Suppressor macrophage treated with lipopolysaccharide for 1 hour (primary cell): ENCODE results near the gene ICAM5.
"Not testable (repeated sequence)": the region's sequence is repeated elsewhere in the genome, so short reads cannot be mapped to it uniquely, and the experiment has no call there.

Source experiments
- DNase-seq, 3 donors: peaks; one replicate each; pipeline ENCODE4 v3.0.0-alpha.2; 2020 to 2022

ICAM5 gene, protein sequence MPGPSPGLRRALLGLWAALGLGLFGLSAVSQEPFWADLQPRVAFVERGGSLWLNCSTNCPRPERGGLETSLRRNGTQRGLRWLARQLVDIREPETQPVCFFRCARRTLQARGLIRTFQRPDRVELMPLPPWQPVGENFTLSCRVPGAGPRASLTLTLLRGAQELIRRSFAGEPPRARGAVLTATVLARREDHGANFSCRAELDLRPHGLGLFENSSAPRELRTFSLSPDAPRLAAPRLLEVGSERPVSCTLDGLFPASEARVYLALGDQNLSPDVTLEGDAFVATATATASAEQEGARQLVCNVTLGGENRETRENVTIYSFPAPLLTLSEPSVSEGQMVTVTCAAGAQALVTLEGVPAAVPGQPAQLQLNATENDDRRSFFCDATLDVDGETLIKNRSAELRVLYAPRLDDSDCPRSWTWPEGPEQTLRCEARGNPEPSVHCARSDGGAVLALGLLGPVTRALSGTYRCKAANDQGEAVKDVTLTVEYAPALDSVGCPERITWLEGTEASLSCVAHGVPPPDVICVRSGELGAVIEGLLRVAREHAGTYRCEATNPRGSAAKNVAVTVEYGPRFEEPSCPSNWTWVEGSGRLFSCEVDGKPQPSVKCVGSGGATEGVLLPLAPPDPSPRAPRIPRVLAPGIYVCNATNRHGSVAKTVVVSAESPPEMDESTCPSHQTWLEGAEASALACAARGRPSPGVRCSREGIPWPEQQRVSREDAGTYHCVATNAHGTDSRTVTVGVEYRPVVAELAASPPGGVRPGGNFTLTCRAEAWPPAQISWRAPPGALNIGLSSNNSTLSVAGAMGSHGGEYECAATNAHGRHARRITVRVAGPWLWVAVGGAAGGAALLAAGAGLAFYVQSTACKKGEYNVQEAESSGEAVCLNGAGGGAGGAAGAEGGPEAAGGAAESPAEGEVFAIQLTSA

DNA sequence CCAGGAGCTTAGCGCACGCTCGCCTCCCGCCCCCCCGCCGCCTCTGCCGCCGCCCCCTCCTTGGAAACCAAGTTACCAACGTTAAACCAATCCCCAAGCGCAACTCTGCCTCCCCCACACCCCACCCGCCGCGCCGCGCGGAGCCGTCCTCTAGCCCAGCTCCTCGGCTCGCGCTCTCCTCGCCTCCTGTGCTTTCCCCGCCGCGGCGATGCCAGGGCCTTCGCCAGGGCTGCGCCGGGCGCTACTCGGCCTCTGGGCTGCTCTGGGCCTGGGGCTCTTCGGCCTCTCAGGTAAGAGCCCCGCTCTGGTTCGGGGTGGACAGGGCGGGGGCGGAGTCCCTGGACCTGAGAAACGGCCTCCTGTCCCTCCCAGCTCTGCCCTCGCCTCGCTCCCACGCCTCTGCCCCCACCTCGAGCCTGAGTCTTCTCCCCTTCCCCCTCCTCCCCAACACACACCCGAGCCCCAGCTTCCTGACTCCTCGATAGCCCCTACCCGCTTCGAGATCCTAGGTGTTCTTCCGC, at the start of gene ICAM5:
ICAM5 (plus strand) TSS at position 117 of the 521 bp plus-strand sequence; CDS start at position 209, 92 bp downstream.
- peak; percentile 69 to 88 (median 70) for DNase-seq

DNA sequence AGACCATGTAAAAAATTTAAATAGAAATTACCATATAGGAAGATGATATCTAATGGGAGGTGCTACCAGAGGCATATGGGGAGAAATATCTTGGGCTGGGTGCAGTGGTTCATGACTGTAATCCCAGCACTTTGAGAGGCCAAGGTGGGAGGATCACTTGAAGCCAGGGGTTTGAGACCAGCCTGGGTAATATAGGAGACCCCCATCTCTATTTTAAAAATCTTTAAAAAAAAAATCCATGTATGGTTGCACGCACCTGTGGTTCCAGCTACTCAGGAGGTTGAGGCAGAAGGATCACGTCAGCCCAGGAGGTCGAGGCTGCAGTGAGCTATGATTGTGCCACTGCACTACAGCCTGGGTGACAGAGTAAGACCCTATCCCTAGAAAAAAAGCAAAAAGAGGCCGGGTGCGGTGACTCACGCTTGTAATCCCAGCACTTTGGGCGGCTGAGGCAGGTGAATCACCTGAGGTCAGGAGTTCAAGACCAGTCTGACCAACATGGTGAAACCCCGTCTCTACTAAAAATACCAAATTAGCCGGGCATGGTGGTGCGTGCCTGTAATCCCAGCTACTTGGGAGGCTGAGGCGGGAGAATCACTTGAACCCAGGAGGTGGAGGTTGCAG, 47.8 kb upstream of the ICAM5 start:
- DNase-seq, result not testable (repeated sequence)

DNA sequence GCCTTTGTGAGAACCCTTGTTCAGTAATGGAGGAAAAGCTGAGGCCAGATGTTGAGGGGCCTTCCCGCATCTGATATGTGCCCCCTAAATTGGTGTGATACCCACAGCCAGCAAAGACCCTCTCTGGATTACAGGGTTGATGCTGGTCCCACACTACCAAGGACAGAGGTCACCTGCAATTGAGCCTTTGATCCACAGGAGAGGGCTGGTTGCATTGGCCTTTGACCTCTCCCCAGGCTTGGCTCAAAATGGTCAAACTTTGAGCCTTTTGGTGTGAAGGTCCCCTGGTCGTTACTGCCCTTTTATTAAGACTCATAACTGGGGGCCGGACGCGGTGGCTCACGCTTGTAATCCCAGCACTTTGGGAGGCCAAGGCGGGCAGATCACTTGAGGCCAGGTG, 46.1 kb upstream of the ICAM5 start:
- DNase-seq, result no peak

DNA sequence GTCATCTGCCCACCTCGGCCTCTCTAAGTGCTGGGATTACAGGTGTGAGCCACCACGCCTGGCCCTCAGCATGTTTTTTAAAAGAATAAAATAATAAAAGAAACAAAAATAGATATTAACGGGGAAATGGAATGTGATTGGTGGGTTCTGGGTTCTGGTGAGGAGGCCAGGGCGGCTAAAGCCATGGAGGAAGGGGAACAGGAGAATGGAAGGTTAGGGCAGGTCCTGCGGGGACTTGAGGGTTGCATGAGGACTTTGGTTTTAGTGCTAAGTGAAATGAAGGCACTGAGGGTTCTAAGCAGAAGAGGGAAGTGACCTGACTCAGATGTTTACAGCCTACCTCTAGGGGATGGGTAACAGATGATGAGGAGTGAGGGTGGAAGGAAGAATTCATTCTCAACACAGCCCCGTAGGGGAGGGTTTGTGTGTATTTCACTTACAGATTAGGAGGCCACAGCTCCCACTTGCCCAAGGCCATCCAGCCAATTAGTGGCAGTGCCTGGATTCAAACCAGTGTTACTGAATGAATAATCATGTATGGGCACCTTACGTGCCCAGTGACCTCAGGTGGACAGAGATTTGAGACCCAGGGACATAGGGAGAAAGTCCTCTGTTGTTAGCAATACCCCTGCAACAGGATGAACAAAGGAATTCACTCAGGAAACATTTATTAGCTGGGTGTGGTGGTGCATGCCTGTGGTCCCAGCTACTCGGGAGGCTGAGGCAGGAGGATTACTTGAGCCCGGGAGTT, 44.4 kb upstream of the ICAM5 start:
- no peak for DNase-seq

DNA sequence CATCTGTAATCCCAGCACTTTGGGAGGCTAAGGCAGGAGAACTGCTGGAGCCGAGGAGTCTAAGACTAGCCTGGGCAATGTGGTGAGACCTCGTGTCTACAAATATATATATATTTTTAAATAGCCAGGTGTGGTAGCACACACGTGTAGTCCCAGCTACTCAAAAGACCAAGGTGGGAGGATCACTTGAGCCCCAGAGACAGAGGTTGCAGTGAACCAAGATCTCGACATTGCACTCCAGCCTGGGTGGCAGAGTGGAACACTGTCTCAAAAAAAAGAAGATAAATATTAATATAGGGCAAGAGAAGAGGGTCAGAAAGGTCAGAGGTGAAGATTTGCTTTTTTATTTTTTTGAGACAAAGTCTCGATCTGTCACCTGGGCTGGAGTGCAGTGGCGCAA, 43.2 kb upstream of the ICAM5 start:
- DNase-seq, result no peak

DNA sequence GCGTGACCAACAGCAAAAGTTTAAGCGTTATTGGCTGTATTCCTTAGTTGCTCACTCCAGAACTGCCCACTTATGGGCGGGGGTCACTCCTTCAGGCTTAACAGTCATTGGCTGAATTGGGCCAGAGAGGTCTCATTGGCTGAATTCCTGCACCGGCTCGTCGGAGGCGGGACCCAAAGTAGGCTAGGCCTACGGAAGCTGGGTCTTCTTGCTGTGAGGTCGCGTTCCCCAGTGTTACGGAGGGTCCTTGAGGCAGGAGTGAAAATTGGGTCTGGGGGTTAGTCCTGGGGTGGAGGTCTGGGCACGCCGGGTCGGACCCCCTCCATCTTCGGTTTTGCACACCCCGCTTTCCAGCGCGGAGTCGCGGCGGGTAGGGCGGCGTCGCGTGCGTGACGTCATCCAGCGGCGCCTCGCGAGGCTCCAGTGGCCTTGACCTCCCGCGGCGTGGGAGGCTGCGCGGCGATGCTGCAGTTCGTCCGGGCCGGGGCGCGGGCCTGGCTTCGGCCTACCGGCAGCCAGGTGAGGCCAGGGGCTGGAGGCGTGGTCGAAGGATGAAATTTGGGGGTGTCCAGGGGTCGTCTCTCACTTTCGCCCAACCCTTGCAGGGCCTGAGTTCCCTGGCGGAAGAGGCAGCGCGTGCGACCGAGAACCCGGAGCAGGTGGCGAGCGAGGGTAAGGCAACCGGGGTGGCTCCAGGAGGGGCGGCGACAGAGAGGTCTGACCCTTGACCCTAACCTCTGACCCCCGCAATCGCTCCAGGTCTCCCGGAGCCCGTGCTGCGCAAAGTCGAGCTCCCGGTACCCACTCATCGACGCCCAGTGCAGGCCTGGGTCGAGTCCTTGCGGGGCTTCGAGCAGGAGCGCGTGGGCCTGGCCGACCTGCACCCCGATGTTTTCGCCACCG, 37.7 kb upstream of the ICAM5 start, which contains the start of gene MRPL4:
MRPL4 (plus strand) TSS at position 423 of the 903 bp plus-strand sequence; CDS start at position 463, 40 bp downstream.
- peak; percentile 97 to 99 (median 98) for DNase-seq

DNA sequence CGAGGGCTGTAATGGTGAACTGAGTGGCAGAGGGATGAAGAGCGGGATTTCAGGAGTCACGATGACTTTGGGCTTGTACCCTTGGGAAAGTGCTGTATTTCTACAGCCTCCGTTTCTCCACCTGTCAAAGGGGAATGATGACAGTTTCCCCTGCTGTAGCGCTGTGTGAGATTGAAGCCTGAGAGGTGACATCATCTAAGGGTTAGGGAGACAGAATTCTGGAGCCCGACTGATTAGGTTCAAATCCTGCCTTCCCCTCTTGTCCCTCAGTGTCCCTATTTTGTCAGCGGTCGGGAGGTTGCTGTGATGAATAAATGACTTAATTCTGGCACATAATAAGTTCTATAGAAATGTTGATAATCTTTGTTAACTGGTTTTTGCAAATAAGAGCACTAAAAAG, 37.0 kb upstream of the ICAM5 start:
- DNase-seq, result no peak

DNA sequence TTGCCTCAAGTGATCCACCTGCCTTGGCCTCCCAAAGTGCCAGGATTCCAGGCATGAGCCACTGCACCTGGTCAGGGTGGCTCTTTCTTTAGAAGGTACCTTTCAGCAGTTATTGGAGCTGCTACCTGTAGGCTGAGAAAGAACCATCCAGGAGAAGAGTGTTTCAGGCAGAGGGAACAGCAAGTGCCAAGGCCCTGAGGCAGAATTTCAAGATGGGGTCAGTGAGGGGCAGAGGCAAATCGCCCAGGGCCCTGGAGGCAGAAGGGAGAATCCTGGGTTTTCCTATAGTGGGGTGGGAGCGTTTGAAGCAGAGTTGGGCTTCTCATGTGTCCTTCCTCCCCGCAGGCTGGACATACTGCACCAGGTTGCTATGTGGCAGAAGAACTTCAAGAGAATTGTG, 35.5 kb upstream of the ICAM5 start:
- no peak for DNase-seq

DNA sequence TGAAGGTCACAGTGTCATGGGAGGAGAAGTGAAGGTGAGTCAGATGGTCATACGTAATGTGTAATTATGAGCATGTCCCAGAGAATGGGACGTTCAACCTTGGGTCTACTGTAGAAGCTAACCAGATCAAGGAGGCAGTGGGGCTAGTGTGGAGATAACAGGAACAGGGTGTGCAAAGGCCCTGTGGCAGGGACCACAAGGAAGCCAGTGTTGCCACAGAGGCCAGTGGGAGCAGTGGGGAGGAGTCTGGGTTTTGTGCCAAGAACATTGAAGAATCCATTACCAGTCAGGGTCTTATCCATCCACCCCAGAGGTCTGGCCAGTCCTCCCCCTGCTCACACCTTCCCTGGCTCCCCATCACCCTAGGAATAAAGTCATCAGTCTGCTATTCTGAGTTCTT, 34.4 kb upstream of the ICAM5 start:
- DNase-seq, result no peak

DNA sequence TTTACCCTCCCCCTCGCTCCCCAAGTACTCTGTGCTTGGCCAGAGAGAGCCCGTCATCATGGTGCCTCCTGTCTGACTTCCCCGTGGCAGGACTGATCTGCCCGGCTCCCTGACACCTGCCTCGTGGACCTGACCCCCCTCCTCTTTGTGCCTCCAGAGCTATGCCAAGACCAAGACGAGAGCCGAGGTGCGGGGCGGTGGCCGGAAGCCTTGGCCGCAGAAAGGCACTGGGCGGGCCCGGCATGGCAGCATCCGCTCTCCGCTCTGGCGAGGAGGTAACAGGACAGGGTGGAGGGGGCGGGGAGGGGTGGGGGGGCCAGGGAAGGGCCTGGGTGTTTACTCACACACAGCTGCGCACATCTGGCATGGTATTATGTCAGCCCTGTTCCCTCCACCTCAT, 33.2 kb upstream of the ICAM5 start:
- no peak for DNase-seq

DNA sequence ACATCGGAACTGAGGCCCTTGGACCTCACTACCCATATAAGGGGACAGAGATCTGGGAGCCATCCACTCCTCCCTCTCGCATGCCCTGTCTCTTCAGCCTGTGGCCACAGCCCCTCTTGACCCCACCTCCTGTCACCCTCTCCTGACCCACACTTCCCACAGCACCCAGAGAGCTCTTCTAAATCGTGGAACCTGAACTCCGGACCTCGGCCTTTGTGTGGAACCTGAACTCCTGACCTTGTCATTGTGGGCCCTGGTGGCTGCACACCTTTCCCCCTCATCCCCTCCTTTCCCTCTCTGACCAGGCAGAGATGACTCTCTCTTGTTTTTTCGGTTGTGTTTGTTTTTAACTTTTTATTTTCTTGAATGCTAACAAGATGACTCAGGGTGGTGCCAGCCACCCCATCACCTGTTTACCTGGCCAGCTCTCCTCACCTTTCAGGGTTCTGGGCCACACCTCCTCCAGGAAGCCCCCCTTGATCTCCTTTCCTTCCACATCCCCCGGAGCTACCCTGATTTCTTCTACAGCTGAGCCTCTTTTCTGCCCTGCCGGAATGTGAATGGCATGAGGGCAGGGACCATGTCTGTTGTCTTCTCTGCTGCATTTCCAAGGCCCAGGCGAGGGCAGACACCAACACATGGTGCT, 32.7 kb upstream of the ICAM5 start:
- DNase-seq, result no peak

DNA sequence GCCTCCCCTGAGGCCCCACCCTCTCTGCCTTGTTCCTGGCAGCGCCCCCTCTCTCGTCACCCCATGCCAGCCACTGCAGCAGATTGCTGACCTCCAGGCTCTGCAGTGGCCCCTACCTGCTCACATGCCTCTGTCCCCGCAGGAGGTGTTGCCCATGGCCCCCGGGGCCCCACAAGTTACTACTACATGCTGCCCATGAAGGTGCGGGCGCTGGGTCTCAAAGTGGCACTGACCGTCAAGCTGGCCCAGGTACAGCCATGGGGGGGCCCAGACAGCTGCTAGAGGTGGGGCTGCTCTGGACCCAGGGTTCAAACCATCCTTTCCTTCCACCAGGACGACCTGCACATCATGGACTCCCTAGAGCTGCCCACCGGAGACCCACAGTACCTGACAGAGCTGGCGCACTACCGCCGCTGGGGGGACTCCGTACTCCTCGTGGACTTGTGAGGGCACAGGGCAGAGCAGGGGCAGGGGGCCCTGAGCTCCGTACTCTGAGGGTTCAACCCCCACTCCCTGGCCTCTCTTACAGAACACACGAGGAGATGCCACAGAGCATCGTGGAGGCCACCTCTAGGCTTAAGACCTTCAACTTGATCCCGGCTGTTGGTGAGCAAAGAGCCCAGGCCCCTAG, 31.6 kb upstream of the ICAM5 start:
- no peak for DNase-seq

DNA sequence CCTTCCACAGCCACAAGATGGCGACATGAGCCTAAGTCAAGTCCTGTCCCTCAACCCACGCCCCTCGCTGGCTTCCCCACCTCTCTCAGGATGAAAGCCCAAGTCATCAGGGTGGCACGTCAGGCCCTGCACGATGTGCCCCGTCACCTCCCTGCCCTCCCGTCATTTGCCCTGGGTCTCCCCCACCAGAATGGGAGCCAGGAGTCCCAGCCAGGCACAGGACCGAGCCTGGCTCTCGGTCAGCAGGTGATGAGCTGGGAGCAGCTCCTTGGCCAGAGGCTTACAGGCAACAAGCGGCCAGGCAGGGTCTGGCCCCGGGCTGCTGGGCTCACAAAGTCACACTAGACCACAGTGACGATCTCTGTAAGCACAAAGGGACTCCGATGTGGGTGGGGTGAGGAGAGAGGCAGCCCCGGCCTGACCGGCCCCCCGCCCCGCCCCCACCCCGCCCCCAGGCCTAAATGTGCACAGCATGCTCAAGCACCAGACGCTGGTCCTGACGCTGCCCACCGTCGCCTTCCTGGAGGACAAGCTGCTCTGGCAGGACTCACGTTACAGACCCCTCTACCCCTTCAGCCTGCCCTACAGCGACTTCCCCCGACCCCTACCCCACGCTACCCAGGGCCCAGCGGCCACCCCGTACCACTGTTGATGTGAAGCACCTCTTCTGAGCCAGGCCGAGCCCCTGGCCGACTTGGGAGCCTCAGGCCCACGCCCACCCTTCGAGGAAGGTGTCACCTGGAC, 30.4 kb upstream of the ICAM5 start:
- DNase-seq, result peak; percentile 96 to 97 (median 97)

DNA sequence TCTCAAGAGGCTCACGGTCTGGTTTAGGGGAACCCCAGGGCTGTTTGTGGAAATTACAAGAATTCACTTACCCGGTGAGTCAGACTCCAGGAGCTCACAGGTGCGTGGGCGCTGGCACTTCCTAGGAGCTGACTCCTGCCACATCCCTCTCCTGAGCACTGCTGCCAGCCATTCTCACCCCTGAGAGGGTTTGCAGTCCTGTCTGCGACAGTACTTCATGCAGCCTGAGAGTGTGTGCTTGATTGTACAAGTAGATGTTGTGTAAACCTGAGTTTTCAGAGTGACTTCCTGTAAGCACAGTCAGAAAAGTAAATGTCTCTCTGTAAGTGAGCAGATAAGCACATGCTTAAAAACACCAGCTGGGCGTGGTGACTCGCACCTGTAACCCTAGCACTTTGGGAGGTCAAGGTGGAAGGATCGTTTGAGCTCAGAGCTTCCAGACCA, 29.6 kb upstream of the ICAM5 start:
- DNase-seq, result peak; percentile 73 to 84 (median 78)

DNA sequence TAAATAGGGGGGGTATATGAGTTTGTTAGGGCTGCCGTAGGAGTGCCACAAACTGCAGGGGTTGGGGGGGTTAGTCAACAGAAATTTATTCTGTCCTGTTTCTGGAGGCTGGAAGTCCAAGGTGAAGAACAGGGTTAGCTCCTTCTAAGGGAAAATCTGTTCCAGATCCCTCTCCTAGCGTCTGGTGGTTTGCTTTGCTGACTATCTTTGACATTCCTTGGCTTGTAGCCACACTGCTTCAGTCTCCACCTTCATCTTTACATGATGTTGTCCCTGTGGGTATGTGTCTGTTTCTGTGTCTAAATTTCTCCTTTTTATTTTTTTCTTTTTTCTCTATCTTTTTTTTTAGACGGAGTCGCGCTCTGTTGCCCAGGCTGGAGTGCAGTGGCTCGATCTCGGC, 27.0 kb upstream of the ICAM5 start:
- DNase-seq, result no peak

DNA sequence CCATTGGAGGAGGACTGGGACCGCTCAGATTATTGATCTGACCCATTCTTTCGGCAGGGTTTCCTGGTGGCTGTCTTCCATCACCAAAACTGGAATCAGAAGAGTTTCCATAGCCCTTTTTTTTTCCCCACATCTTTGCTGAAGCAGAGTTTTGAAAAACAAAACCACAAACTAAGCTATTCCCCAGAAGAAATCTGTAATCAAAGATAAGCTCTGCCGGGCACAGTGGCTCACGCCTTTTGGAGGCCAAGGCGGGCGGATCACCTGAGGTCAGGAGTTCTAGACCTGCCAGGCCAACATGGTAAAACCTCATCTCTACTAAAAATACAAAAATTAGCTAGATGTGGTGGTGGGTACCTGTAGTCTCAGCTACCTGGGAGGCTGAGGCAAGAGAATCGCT, 23.0 kb upstream of the ICAM5 start:
- DNase-seq, result no peak

DNA sequence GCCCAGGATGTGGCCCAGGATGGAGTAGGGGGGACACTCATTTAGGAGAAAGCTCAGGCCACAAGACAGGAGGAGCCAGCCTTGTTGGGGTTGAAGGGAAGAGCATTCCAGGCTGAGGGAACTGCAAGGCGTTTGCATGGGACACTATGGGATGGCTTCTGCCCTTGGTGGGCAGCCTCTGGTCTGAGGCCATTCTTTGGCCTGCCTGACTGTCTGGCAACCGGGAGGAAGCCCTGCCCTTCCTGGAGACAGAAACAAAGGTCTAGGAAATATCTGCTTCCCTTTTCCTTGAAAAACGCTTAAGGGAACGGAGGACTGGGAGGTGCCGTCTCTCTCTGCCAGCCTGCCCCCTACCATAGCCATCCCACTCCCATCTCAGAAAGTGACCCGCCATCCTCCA, 21.7 kb upstream of the ICAM5 start:
- DNase-seq, result peak in 1 of 3 donors; percentile 26

DNA sequence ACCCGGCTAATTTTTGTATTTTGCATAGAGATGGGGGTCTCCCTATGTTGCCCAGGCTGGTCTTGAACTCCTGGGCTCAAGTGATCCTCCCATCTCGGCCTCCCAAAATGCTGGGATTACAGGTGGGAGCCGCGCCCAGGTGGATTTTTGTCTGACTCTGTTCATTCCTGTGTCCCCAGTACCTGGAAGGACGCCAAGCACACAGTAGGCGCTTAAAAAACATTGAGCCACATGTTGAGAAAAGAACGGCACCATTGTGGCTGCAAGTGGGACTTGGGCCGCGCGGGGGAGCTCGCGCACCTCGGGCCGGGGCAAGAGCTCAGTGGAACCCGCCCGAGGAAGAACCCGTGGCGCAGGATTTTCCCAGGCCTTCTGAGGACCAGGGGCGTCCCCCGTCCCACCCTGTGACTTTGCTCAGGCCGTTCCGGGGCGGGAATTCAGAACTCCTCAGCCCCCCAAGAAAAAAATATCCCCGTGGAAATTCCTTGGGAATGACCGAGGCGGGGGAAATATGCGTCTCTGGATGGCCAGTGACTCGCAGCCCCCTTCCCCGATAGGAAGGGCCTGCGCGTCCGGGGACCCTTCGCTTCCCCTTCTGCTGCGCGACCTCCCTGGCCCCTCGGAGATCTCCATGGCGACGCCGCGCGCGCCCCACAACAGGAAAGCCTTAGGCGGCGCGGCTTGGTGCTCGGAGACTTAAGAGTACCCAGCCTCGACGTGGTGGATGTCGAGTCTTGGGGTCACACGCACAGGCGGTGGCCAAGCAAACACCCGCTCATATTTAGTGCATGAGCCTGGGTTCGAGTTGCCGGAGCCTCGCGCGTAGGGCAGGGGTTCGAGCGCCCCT, 20.2 kb upstream of the ICAM5 start:
- peak; percentile 99 for DNase-seq
